SU-DHL-6 (cell line): ENCODE data around the gene LPIN1.
"Not testable (repeated sequence)": the region's sequence is repeated elsewhere in the genome, so short reads cannot be mapped to it uniquely, and the experiment has no call there.

ENCODE experiments used
- H2AFZ ChIP-seq: fragments of 200-600 bp; sonication (generic); 2 replicates; pipeline ENCODE4 v1.6.1; 2014; ENCODE audit warnings: low read depth, mild to moderate bottlenecking, moderate library complexity, mixed read lengths, antibody characterized with exemption, low read length; ENCODE audit not compliant: severe bottlenecking
- H3F3A ChIP-seq: fragments of 200-600 bp; shearing (Covaris generic); 2 replicates; pipeline ENCODE4 v1.6.0; 2016; ENCODE audit warnings: antibody characterized with exemption, mild to moderate bottlenecking; ENCODE audit not compliant: insufficient read depth
- H3K27ac ChIP-seq: fragments of 200-600 bp; sonication (generic); 2 replicates; pipeline ENCODE4 v1.5.1; 2016; ENCODE audit warnings: low read depth, mild to moderate bottlenecking, low read length, moderate library complexity, mixed read lengths
- H3K27me3 ChIP-seq: fragments of 200-600 bp; sonication (generic), shearing (Covaris generic); 2 replicates; pipeline ENCODE4 v1.6.0; 2014; ENCODE audit warnings: mild to moderate bottlenecking, low read length
- H3K36me3 ChIP-seq: fragments of 200-600 bp; sonication (generic); 2 replicates; pipeline ENCODE4 v1.6.1; 2014; ENCODE audit warnings: mild to moderate bottlenecking, low read length, mixed read lengths
- H3K4me2 ChIP-seq: fragments of 300-600, 200-600 bp; shearing (Covaris generic), sonication (generic); 2 replicates; pipeline ENCODE4 v1.6.0; 2014; ENCODE audit warnings: low read length, low read depth, mild to moderate bottlenecking; ENCODE audit not compliant: poor library complexity, severe bottlenecking
- H3K4me3 ChIP-seq: fragments of 200-600 bp; sonication (generic); 2 replicates; pipeline ENCODE4 v1.5.1; 2014; ENCODE audit warnings: antibody characterized with exemption, low read length, mild to moderate bottlenecking, mixed read lengths; ENCODE audit not compliant: insufficient read depth, poor library complexity, severe bottlenecking
- H3K79me2 ChIP-seq: fragments of 200-600 bp; sonication (generic); 2 replicates; pipeline ENCODE4 v1.6.1; 2014; ENCODE audit warnings: mild to moderate bottlenecking, low read length, moderate library complexity; ENCODE audit not compliant: insufficient read depth
- H3K9ac ChIP-seq: fragments of 200-600 bp; sonication (generic); 2 replicates; pipeline ENCODE4 v1.7.0; 2014; ENCODE audit warnings: mild to moderate bottlenecking, low read length
- H3K9me2 ChIP-seq: fragments of 200-600 bp; sonication (generic); replicated peaks from 2 replicates; pipeline ENCODE4 v1.6.1; 2014; ENCODE audit warnings: low read length; ENCODE audit not compliant: insufficient read depth
- H3K9me3 ChIP-seq: fragments of 200-600 bp; sonication (generic); 2 replicates; pipeline ENCODE4 v1.6.1; 2014; ENCODE audit warnings: low read length, mixed read lengths; ENCODE audit not compliant: insufficient read depth
- H4K20me1 ChIP-seq: fragments of 200-600 bp; sonication (generic); 2 replicates; pipeline ENCODE4 v1.6.1; 2014; ENCODE audit warnings: low read depth, mild to moderate bottlenecking, antibody characterized with exemption, low read length, moderate library complexity, mixed read lengths
- EZH2phosphoT487 ChIP-seq: fragments of 200-600 bp; sonication (generic), shearing (Covaris generic); conservative IDR thresholded peaks from 2 replicates; pipeline ENCODE4 v1.6.1; 2018; ENCODE audit warnings: mild to moderate bottlenecking, antibody characterized with exemption, low read length, moderate library complexity, mixed read lengths
- TF ChIP-seq, protein P1 (sequence below): fragments of 200-600 bp; sonication (generic); IDR thresholded peaks from one replicate; pipeline ENCODE4 v1.5.1; 2017; ENCODE audit warnings: antibody characterized with exemption, mild to moderate bottlenecking, low read length, moderate library complexity; ENCODE audit not compliant: insufficient read depth, poor library complexity, severe bottlenecking

Gene LPIN1

DNA sequence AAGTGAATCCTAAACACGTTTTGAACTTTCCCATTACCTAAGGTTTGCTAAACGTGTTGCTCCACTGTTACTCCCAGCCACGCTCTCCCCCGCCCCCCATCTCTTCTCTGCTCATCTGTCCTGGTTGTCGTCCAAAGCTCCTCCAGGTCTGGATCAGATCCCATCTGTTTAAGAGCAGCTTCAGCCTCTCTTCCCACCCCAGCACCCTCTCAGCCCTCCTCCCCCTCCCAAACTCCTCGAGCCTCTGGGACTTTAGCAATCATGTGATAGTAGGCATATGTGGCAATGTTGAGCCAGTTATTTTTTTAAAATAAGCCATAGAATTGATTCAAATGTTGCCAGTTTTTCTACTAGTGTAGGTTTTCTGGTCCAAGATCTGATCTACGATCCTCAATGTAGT is 20.0 kb upstream of the LPIN1 start:
- H3K9me2 ChIP-seq: no peaks in the 10 kb centered on the region
- no peaks in the 10 kb centered on the region for H3K36me3 ChIP-seq
- H3K4me2 ChIP-seq: no peak overlapping the region
- H3K9ac ChIP-seq: no peak overlapping the region
- H2AFZ ChIP-seq: no peak overlapping the region
- no peak overlapping the region for H3K4me3 ChIP-seq
- no peak for TF ChIP-seq EZH2phosphoT487
- TF ChIP-seq, protein P1, sequence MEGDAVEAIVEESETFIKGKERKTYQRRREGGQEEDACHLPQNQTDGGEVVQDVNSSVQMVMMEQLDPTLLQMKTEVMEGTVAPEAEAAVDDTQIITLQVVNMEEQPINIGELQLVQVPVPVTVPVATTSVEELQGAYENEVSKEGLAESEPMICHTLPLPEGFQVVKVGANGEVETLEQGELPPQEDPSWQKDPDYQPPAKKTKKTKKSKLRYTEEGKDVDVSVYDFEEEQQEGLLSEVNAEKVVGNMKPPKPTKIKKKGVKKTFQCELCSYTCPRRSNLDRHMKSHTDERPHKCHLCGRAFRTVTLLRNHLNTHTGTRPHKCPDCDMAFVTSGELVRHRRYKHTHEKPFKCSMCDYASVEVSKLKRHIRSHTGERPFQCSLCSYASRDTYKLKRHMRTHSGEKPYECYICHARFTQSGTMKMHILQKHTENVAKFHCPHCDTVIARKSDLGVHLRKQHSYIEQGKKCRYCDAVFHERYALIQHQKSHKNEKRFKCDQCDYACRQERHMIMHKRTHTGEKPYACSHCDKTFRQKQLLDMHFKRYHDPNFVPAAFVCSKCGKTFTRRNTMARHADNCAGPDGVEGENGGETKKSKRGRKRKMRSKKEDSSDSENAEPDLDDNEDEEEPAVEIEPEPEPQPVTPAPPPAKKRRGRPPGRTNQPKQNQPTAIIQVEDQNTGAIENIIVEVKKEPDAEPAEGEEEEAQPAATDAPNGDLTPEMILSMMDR: no peak
- H3K9me3 ChIP-seq: no peaks in the 10 kb centered on the region
- no peaks in the 10 kb centered on the region for H3K27me3 ChIP-seq
- no peaks in the 10 kb centered on the region for H3K79me2 ChIP-seq
- no peak overlapping the region for H3K27ac ChIP-seq
- H3F3A ChIP-seq: no peaks in the 10 kb centered on the region
- no peaks in the 10 kb centered on the region for H4K20me1 ChIP-seq

DNA sequence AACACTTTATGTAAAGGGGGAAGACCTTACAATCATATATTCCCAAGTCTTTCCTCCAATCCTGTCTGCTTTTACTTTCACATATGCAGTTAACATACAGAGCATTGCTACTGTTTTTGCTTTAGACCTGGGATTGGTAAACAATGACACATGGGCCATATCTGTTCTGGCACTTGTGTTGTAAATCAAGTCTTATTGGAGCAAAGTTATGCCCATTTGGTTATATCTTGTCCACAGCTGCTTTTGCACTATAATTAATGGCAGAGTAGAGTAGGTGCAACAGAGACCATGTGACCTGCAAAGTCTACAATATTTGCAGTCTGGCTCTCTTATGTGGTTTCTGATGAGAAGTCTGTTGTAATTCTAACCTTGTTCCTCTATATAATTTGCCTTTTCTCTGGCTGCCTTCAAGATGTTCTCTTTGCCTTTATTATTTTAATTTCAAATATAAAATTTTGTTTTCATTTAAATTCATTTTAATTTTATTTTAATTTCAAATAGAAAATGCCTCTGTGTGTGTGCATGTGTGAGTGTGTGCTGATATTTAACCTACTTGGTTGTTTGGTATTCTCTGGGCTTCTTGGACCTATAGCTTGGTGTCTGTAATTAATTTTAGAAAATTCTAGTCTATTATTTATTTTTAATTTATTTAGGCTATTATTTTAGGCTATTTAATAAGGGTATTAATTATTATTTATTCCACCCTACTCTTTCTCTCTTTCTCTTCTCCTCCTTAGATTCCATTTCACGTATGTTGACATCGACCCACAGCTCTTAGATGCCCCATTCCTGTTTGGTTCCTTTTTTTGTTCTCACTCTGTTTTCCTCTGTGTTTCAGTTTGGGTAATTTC is 16.8 kb upstream of the LPIN1 start:
- Histone ChIP-seq H4K20me1 (no peaks in the 10 kb centered on the region), H3K9me2 (no peaks in the 10 kb centered on the region), H3K9me3 (no peaks in the 10 kb centered on the region), H3K27ac (no peak overlapping the region), H3K9ac (no peak overlapping the region), H3F3A (no peaks in the 10 kb centered on the region), H3K4me2 (no peak overlapping the region), H3K27me3 (no peaks in the 10 kb centered on the region), H3K4me3 (no peak overlapping the region), H3K79me2 (no peaks in the 10 kb centered on the region), H2AFZ (no peak overlapping the region), H3K36me3 (no peaks in the 10 kb centered on the region)
- no peak for TF ChIP-seq EZH2phosphoT487
- TF ChIP-seq, protein P1: no peak

DNA sequence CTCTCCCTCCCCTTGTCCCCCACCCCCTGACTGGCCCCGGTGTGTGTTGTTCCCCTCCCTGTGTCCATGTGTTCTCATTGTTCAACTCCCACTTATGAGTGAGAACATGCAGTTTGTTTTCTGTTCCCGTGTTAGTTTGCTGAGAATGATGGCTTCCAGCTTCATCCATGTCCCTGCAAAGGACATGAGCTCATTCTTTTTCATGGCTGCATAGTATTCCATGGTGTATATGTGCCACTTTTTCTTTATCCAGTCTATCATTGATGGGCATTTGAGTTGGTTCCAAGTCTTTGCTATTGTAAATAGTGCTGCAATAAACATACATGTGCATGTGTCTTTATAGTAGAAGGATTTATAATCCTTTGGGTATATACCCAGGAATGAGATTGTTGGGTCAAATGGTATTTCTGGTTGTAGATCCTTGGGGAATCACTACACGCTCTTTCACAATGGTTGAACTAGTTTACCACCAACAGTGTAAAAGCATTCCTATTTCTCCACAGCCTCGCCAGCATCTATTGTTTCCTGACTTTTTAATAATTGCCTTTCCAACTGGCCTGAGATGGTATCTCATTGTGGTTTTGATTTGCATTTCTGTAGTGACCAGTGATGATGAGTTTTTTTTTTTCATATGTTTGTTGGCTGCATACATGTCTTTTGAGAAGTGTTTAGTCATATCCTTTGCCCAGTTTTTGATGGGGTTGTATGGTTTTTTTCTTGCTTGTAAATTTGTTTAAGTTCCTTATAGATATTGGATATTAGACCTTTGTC is 15.0 kb upstream of the LPIN1 start:
- not testable (repeated sequence) for H3F3A ChIP-seq, H3K36me3 ChIP-seq, H4K20me1 ChIP-seq, H3K9ac ChIP-seq, H3K4me2 ChIP-seq, H2AFZ ChIP-seq, H3K9me2 ChIP-seq, H3K27me3 ChIP-seq, H3K9me3 ChIP-seq, H3K79me2 ChIP-seq, H3K4me3 ChIP-seq, H3K27ac ChIP-seq

DNA sequence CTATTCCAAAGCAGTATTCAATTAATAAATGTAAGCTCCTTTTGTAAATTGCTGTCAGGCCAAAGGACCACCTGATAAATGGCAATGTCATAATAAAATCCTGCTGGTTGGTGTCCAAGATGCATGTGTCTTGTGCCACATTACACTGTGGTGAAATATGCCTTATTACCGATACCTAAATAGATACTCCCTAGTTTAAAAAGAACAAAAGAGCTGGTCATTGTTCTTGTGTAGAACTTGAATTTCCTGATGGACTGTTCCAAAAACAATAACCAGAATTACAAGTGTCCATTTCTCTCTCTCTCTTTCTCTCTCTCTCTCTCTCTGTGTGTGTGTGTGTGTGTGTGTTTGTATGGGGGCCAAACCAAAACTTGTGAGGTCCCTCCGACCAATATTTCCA is 13.8 kb upstream of the LPIN1 start:
- H4K20me1 ChIP-seq: no peaks in the 10 kb centered on the region
- no peak overlapping the region for H3K27ac ChIP-seq

DNA sequence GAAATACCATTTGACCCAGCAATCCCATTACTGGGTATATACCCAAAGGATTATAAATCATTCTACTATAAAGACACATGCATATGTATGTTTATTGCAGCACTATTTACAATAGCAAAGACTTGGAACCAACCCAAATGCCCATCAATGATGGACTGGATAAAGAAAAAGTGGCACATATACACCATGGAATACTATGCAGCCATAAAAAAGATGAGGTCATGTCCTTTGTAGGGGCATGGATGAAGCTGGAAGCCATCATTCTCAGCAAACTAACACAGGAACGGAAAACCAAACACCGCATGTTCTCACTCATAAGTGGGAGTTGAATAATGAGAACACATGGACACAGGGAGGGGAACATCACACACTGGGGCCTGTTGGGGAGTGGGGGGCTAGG is 8.6 kb upstream of the LPIN1 start:
- H3K27ac ChIP-seq: not testable (repeated sequence)

More for the DNA sequence above, 13.8 kb upstream of the LPIN1 start:
- no peak overlapping the region for H3K4me2 ChIP-seq
- H3K36me3 ChIP-seq: no peaks in the 10 kb centered on the region
- no peaks in the 10 kb centered on the region for H3K9me3 ChIP-seq
- no peak overlapping the region for H3K9ac ChIP-seq
- H3K27me3 ChIP-seq: no peaks in the 10 kb centered on the region
- no peak for TF ChIP-seq EZH2phosphoT487
- TF ChIP-seq, protein P1: no peak
- H3K9me2 ChIP-seq: no peaks in the 10 kb centered on the region
- no peak overlapping the region for H3K4me3 ChIP-seq
- H3K79me2 ChIP-seq: no peaks in the 10 kb centered on the region
- H3F3A ChIP-seq: no peaks in the 10 kb centered on the region
- no peak overlapping the region for H2AFZ ChIP-seq

More for the DNA sequence above, 8.6 kb upstream of the LPIN1 start:
- not testable (repeated sequence) for H3K9me2 ChIP-seq, H3K79me2 ChIP-seq, H2AFZ ChIP-seq, H3F3A ChIP-seq, H3K9ac ChIP-seq, H3K9me3 ChIP-seq, H3K36me3 ChIP-seq, H4K20me1 ChIP-seq, H3K4me3 ChIP-seq, H3K27me3 ChIP-seq, H3K4me2 ChIP-seq
